ENCODE data around the gene NECTIN4.
"Not testable (repeated sequence)": the region's sequence is repeated elsewhere in the genome, so short reads cannot be mapped to it uniquely, and the experiment has no call there.

NECTIN4 gene

GRCh38 chr1:161089251-161089924, at the start of gene NECTIN4:
Gene NECTIN4, minus strand, starts transcription at chr1:161089558. Its CDS starts 262 bp downstream, at chr1:161089296.
- no peak for DNase-seq

GRCh38 chr1:161138431-161138830, 49.1 kb upstream of the NECTIN4 start:
- DNase-seq, result no peak

GRCh38 chr1:161137881-161138280, 48.5 kb upstream of the NECTIN4 start:
- DNase-seq, result no peak

GRCh38 chr1:161133220-161133740, 43.9 kb upstream of the NECTIN4 start:
- DNase-seq, result no peak

GRCh38 chr1:161132410-161133219, 43.3 kb upstream of the NECTIN4 start, which contains the start of gene DEDD:
Gene DEDD, minus strand, starts transcription at chr1:161132667. Its CDS starts 8,205 bp downstream, at chr1:161124462.
- peak; percentile 96 to 98 for DNase-seq

- no peak for DNase-seq
These were observed 42.4 kb upstream of the NECTIN4 start for GRCh38 chr1:161131523-161132409.

- DNase-seq, result no peak
These were observed 40.9 kb upstream of the NECTIN4 start for GRCh38 chr1:161130266-161130665.

- no peak for DNase-seq
These were observed 39.4 kb upstream of the NECTIN4 start for GRCh38 chr1:161128591-161129420.

- no peak for DNase-seq
These were observed 38.3 kb upstream of the NECTIN4 start for GRCh38 chr1:161127649-161128048.

GRCh38 chr1:161122967-161123366, 33.6 kb upstream of the NECTIN4 start:
- no peak for DNase-seq

- DNase-seq, result no peak
These were observed 32.5 kb upstream of the NECTIN4 start for GRCh38 chr1:161121834-161122233.

- no peak for DNase-seq
These were observed 31.8 kb upstream of the NECTIN4 start for GRCh38 chr1:161121042-161121650.

- DNase-seq, result peak in 1 of 2 experiments; percentile 22
These were observed 29.9 kb upstream of the NECTIN4 start for GRCh38 chr1:161119092-161119903.

- peak; percentile 35 to 57 for DNase-seq
These were observed 28.6 kb upstream of the NECTIN4 start, which contains the start of the genes NIT1 and PFDN2 for GRCh38 chr1:161117759-161118581. Gene NIT1, plus strand, starts transcription at chr1:161118105. Its CDS starts 72 bp downstream, at chr1:161118177. Gene PFDN2, minus strand, starts transcription at chr1:161118037. Its CDS starts 11 bp downstream, at chr1:161118026.

- not testable (repeated sequence) for DNase-seq
These were observed 26.6 kb upstream of the NECTIN4 start for GRCh38 chr1:161115961-161116360.

- DNase-seq, result no peak
These were observed 25.9 kb upstream of the NECTIN4 start for GRCh38 chr1:161115132-161115711.

GRCh38 chr1:161114556-161114955, 25.2 kb upstream of the NECTIN4 start:
- no peak for DNase-seq

- no peak for DNase-seq
These were observed 24.6 kb upstream of the NECTIN4 start for GRCh38 chr1:161113915-161114314.

- DNase-seq, result no peak
These were observed 22.2 kb upstream of the NECTIN4 start for GRCh38 chr1:161111527-161111926.

All from NCI-H524 (cell line).